Caco-2 (cell line): ENCODE data around the gene RRBP1. TPM values are rescaled to one million over a fixed set of nuclear protein-coding genes. Genes with fewer than 3 reads are reported as not detected.

Experiments used
- BruUV-seq: library from RNA; stranded (reverse); fragments of 400-500 nt; replicated peaks from 2 replicates; lab custom pipeline; 2021; lab: Mats Ljungman, UMichigan
- CTCF ChIA-PET: fragments of 300-600 bp; sonication (Branson Sonifier 250); formaldehyde crosslinking; loops from one replicate; lab custom pipeline; 2022; ENCODE audit warnings: antibody characterized with exemption; lab: Charles Lee
- POLR2A ChIA-PET: fragments of 300-600 bp; sonication (Branson Sonifier 250); formaldehyde crosslinking; loops from one replicate; lab custom pipeline; 2022; ENCODE audit warnings: antibody characterized with exemption; lab: Charles Lee
- DNase-seq, 2 experiments: peaks; one replicate each; pipeline versions ENCODE4 v3.0.0 to v3.0.0-alpha.2; 2020 to 2022
- H3K27me3 ChIP-seq: replicated peaks from 2 replicates; pipeline ENCODE4 v1.6.0; 2011; ENCODE audit warnings: low read length; ENCODE audit not compliant: control insufficient read depth, insufficient read depth
- H3K36me3 ChIP-seq: 2 replicates; pipeline ENCODE4 v1.5.1; 2011; ENCODE audit warnings: low read length; ENCODE audit not compliant: control insufficient read depth, insufficient read depth
- H3K4me1 ChIP-seq: fragments of 250-450 bp; sonication (Bioruptor Pico); 2 replicates; pipeline ENCODE4 v1.5.1; 2020; ENCODE audit warnings: mild to moderate bottlenecking
- H3K4me3 ChIP-seq: 2 replicates; pipeline ENCODE4 v1.5.1; 2011; ENCODE audit warnings: low read depth, mild to moderate bottlenecking, control low read depth, low read length
- H3K9me3 ChIP-seq: fragments of 250-450 bp; sonication (Bioruptor Pico); 2 replicates; pipeline ENCODE4 v1.5.1; 2020; ENCODE audit warnings: mild to moderate bottlenecking, moderate library complexity
- H3K27ac Mint-ChIP-seq: one replicate; pipeline ENCODE4 v1.8.0; 2022; ENCODE audit warnings: mixed read lengths; ENCODE audit not compliant: unreplicated experiment
- H3K27me3 Mint-ChIP-seq: one replicate; pipeline ENCODE4 v1.8.0; 2022; ENCODE audit warnings: mixed read lengths; ENCODE audit not compliant: insufficient read depth, unreplicated experiment
- H3K36me3 Mint-ChIP-seq: one replicate; pipeline ENCODE4 v1.8.0; 2022; ENCODE audit warnings: mild to moderate bottlenecking, mixed read lengths; ENCODE audit not compliant: insufficient read depth, unreplicated experiment
- H3K4me1 Mint-ChIP-seq: one replicate; pipeline ENCODE4 v1.8.0; 2022; ENCODE audit warnings: low read depth, mixed read lengths; ENCODE audit not compliant: unreplicated experiment
- H3K4me3 Mint-ChIP-seq: one replicate; pipeline ENCODE4 v1.8.0; 2022; ENCODE audit warnings: mild to moderate bottlenecking, moderate library complexity, mixed read lengths; ENCODE audit not compliant: unreplicated experiment
- H3K9me3 Mint-ChIP-seq: one replicate; pipeline ENCODE4 v1.8.0; 2022; ENCODE audit warnings: mixed read lengths; ENCODE audit not compliant: unreplicated experiment
- intact Hi-C: fragments of 100-400 bp; cut with micrococcal nuclease; formaldehyde crosslinking; loops from one replicate; pipeline ENCODE4 v1.10.0; 2022; ENCODE audit not compliant: unreplicated experiment
- total RNA-seq: library from RNA; stranded (reverse); gene quantifications from 2 replicates; pipeline ENCODE4 v1.2.3, GENCODE V29; 2022
- TF ChIP-seq, protein P1 (sequence below), 2 experiments: fragments of 200-600 bp in 1 of 2; IDR thresholded peaks; 1 replicate in 1 of 2; 2 replicates in 1 of 2; pipeline versions ENCODE4 v1.5.1 to v1.8.0; 2011 to 2022; ENCODE audit warnings: antibody characterized with exemption in 1 of 2, control low read depth in 1 of 2, inconsistent platforms in 1 of 2, low read depth in 1 of 2, low read length in 1 of 2, mild to moderate bottlenecking in 1 of 2, moderate library complexity in 1 of 2; ENCODE audit not compliant: insufficient read depth in 1 of 2, severe bottlenecking in 1 of 2, unreplicated experiment in 1 of 2

Gene RRBP1
- total RNA-seq, 1 experiment from 2014 or later, result 758 TPM

DNA sequence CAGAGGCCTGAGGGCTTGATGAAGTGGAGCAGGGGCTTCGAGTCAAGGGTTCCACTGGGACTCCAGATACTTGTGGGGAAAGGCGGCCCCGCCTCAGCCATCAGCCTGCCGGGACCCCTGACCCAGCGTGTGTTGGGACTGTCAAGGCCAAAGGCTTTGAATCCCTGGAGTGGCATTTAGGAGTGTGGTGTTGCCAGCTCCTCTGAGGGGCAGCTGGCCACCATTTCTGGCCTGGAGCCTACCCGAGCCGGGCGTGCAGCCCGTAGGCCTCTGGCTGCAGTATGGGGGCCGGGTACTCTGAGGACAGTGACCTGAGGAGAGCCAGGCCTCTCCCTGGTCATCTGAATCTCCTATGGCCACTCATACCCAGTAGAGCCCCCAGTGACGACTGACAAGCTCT lies 40.0 kb downstream of the RRBP1 start:
- POLR2A ChIA-PET, result no interaction called here

DNA sequence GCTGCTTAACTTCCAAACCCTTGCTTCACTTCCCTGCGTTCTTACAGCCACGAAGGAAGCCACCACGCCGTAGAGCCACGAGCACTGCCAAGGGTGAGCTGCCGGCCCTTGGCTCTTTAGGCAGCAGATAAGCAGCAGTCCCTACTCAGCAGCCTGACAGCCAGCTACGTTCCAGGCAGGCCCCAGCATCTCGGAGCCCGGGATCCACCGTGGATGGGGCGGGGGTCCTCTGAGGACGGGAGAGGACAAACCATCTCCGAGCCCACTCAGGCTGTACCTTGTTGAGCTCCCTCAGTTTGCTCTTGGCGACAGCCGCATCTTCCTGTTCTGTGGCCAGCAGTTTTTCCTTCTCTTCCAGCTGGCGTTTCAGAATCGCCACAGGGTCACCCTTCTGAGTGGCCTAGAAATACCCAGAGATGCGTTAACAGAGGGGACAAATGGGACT lies 40.5 kb downstream of the RRBP1 start:
- no TSS peak for BruUV-seq
- no peaks in the 10 kb centered on the region for H3K9me3 ChIP-seq
- H3K4me3 ChIP-seq, result no peak overlapping the region
- Mint-ChIP-seq H3K9me3 (no peaks in the 10 kb centered on the region), H3K27me3 (no peaks in the 10 kb centered on the region), H3K4me1 (peaks cover 9% of the 10 kb centered on the region), H3K27ac (no peak overlapping the region), H3K4me3 (no peak overlapping the region), H3K36me3 (peaks cover 100% of the 10 kb centered on the region)
- TF ChIP-seq, protein P1, sequence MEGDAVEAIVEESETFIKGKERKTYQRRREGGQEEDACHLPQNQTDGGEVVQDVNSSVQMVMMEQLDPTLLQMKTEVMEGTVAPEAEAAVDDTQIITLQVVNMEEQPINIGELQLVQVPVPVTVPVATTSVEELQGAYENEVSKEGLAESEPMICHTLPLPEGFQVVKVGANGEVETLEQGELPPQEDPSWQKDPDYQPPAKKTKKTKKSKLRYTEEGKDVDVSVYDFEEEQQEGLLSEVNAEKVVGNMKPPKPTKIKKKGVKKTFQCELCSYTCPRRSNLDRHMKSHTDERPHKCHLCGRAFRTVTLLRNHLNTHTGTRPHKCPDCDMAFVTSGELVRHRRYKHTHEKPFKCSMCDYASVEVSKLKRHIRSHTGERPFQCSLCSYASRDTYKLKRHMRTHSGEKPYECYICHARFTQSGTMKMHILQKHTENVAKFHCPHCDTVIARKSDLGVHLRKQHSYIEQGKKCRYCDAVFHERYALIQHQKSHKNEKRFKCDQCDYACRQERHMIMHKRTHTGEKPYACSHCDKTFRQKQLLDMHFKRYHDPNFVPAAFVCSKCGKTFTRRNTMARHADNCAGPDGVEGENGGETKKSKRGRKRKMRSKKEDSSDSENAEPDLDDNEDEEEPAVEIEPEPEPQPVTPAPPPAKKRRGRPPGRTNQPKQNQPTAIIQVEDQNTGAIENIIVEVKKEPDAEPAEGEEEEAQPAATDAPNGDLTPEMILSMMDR (IDR thresholded peaks at IDR 0.05; ENCODE audit: insufficient read depth in 1 of 2, low read depth in 1 of 2, low read length in 1 of 2, severe bottlenecking in 1 of 2, unreplicated experiment in 1 of 2), result no peak
- DNase-seq, result no peak
- POLR2A ChIA-PET, result no interaction called here
- peaks cover 18% of the 10 kb centered on the region for H3K36me3 ChIP-seq
- intact Hi-C loops, result no loop called here
- H3K4me1 ChIP-seq, result no peaks in the 10 kb centered on the region
- no peaks in the 10 kb centered on the region for H3K27me3 ChIP-seq
- CTCF ChIA-PET, result interaction anchor here (0.6 kb wide), 1 partner anchor 72 kb away, joined by 4 read pairs; the partner anchor contains the start of gene DSTN

More for the DNA sequence above, 40.0 kb downstream of the RRBP1 start:
- no peaks in the 10 kb centered on the region for H3K9me3 Mint-ChIP-seq
- no peaks in the 10 kb centered on the region for H3K9me3 ChIP-seq
- H3K27me3 ChIP-seq, result no peaks in the 10 kb centered on the region
- H3K36me3 Mint-ChIP-seq, result peaks cover 100% of the 10 kb centered on the region
- TF ChIP-seq, protein P1 (IDR thresholded peaks at IDR 0.05; ENCODE audit: insufficient read depth in 1 of 2, low read depth in 1 of 2, low read length in 1 of 2, severe bottlenecking in 1 of 2, unreplicated experiment in 1 of 2), result no peak
- H3K27me3 Mint-ChIP-seq, result no peaks in the 10 kb centered on the region
- peaks cover 16% of the 10 kb centered on the region for H3K36me3 ChIP-seq
- no peak overlapping the region for H3K4me3 Mint-ChIP-seq
- peaks cover 13% of the 10 kb centered on the region for H3K4me1 Mint-ChIP-seq
- intact Hi-C loops, result no loop called here
- H3K4me1 ChIP-seq, result no peaks in the 10 kb centered on the region
- H3K4me3 ChIP-seq, result no peak overlapping the region
- no TSS peak for BruUV-seq
- H3K27ac Mint-ChIP-seq, result no peak overlapping the region
- no peak for DNase-seq
- CTCF ChIA-PET, result interaction anchor here (0.6 kb wide), 1 partner anchor 72 kb away, joined by 4 read pairs; the partner anchor contains the start of gene DSTN

DNA sequence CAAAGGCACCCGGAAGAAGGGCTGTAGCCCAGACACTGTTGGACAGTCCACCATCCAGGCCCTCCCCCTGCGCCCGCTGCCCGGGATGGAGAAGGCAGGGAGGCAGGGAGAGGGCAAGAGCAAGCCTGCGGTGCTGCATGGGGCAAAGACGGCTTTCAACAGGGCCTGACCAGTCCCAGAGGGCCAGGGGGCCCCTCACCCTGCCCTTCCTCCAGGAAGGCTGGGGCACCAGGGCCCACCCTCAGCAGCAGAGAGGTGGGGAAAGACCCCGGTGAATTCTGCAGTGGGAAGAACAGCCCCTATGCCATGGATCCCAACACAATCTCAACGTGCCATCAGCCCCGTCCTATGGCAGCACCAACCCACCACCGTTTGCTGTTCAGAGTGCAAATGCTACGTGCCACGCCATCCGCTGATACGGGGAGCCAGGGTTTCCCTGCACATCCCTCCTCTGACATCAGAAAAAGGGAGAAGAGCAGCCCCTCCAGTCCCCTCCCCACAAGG lies 41.1 kb downstream of the RRBP1 start:
- no peak overlapping the region for H3K27ac Mint-ChIP-seq
- intact Hi-C loops, result no loop called here
- Histone ChIP-seq H3K36me3 (peaks cover 20% of the 10 kb centered on the region), H3K27me3 (no peaks in the 10 kb centered on the region), H3K4me3 (no peak overlapping the region), H3K4me1 (no peaks in the 10 kb centered on the region), H3K9me3 (no peaks in the 10 kb centered on the region)
- H3K36me3 Mint-ChIP-seq, result peaks cover 100% of the 10 kb centered on the region
- TF ChIP-seq, protein P1 (IDR thresholded peaks at IDR 0.05; ENCODE audit: insufficient read depth in 1 of 2, low read depth in 1 of 2, low read length in 1 of 2, severe bottlenecking in 1 of 2, unreplicated experiment in 1 of 2), result no peak
- H3K9me3 Mint-ChIP-seq, result no peaks in the 10 kb centered on the region
- peaks cover 6% of the 10 kb centered on the region for H3K4me1 Mint-ChIP-seq
- no peak overlapping the region for H3K4me3 Mint-ChIP-seq
- no TSS peak for BruUV-seq
- H3K27me3 Mint-ChIP-seq, result no peaks in the 10 kb centered on the region
- CTCF ChIA-PET, result no interaction called here
- POLR2A ChIA-PET, result no interaction called here
- no peak for DNase-seq
